Activated effector memory CD4-positive, alpha-beta T cell treated with Interleukin-2 at 50 U/mL for 16 hours (primary cell): ENCODE results near the gene CTAGE6.
"Not testable (repeated sequence)": the region's sequence is repeated elsewhere in the genome, so short reads cannot be mapped to it uniquely, and the experiment has no call there.

ENCODE experiments used
- DNase-seq: peaks from one replicate; pipeline ENCODE4 v3.0.0-alpha.2; 2020

CTAGE6 gene

GRCh38 chr7:143715543-143716193 is 41.8 kb downstream of the CTAGE6 start:
- DNase-seq: not testable (repeated sequence)

GRCh38 chr7:143714581-143715454 is 42.7 kb downstream of the CTAGE6 start:
- DNase-seq: not testable (repeated sequence)

- not testable (repeated sequence) for DNase-seq
These were observed 45.1 kb downstream of the CTAGE6 start for GRCh38 chr7:143712381-143712780.

GRCh38 chr7:143711727-143712324 is 45.7 kb downstream of the CTAGE6 start:
- not testable (repeated sequence) for DNase-seq

GRCh38 chr7:143709895-143710294 is 47.6 kb downstream of the CTAGE6 start:
- not testable (repeated sequence) for DNase-seq
